Adrenal gland (tissue), 5 donors: Measurements from ENCODE around the gene HSD17B8.

Source experiments
- POLR2A ChIP-seq, 2 donors: fragments of 450-650 bp; IDR thresholded peaks; one replicate each; pipeline ENCODE4 v1.6.1; 2017; ENCODE audit warnings: antibody characterized with exemption in 2 of 2, mild to moderate bottlenecking in 2 of 2, moderate library complexity in 1 of 2
- TF ChIP-seq, protein P1 (sequence below), 6 experiments: fragments of 450-650 bp in 4 of 6; fragments of 200-600 bp in 2 of 6; sonication (generic) in 1 of 6; IDR thresholded peaks; 1 replicate in 5 of 6; 2 replicates in 1 of 6; pipeline versions ENCODE4 v1.5.1 to v1.8.0; 2016 to 2021; ENCODE audit warnings: antibody characterized with exemption in 6 of 6, mild to moderate bottlenecking in 2 of 6, moderate library complexity in 1 of 6
- donor health status: DM: no; HTN: no; CAD: no.

DNA sequence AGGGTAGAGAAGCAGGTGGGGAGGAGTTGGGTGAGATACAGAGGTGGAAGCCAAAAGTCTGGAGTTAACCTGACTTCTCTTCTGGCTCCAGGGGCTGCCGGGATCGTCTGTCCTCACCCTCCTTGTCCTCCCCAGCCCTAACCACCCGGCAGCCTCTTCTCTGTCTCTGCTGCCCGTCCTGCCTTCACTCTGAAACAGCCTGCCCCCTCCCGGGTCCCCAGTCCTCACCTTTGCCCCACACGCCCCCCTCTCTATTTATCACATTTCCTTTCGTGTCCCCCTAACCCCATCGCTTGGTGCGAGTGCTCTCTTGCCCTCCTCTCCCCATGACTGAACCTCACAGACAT, 9.5 kb downstream of the HSD17B8 start:
- TF ChIP-seq, protein P1, sequence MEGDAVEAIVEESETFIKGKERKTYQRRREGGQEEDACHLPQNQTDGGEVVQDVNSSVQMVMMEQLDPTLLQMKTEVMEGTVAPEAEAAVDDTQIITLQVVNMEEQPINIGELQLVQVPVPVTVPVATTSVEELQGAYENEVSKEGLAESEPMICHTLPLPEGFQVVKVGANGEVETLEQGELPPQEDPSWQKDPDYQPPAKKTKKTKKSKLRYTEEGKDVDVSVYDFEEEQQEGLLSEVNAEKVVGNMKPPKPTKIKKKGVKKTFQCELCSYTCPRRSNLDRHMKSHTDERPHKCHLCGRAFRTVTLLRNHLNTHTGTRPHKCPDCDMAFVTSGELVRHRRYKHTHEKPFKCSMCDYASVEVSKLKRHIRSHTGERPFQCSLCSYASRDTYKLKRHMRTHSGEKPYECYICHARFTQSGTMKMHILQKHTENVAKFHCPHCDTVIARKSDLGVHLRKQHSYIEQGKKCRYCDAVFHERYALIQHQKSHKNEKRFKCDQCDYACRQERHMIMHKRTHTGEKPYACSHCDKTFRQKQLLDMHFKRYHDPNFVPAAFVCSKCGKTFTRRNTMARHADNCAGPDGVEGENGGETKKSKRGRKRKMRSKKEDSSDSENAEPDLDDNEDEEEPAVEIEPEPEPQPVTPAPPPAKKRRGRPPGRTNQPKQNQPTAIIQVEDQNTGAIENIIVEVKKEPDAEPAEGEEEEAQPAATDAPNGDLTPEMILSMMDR (IDR thresholded peaks at IDR 0.05) = no peak
- no peak for TF ChIP-seq POLR2A (IDR thresholded peaks at IDR 0.05)
